B cell (primary cell): ENCODE results near the gene ITSN1. TPM values are rescaled to one million over a fixed set of nuclear protein-coding genes. Genes with fewer than 3 reads are reported as not detected.

Experiments
- ATAC-seq: fragments of 200-7000 bp; cut with Tn5 transposase; one replicate; pipeline ENCODE4 v1.10.0; 2021; ENCODE audit warnings: low read depth, mild to moderate bottlenecking, moderate number of reproducible peaks, moderate library complexity
- CTCF ChIA-PET: fragments of 350-600 bp; sonication (Branson Sonifier 250); formaldehyde crosslinking; loops from one replicate; lab custom pipeline; 2021; ENCODE audit warnings: antibody characterized with exemption, inconsistent platforms; lab: Charles Lee
- POLR2A ChIA-PET: fragments of 350-600 bp; sonication (Branson Sonifier 250); formaldehyde crosslinking; loops from one replicate; lab custom pipeline; 2021; ENCODE audit warnings: antibody characterized with exemption; lab: Charles Lee
- DNase-seq: peaks from one replicate; pipeline ENCODE4 v3.0.0; 2013
- H2AFZ ChIP-seq: 2 replicates; pipeline ENCODE4 v1.6.1; 2012; ENCODE audit warnings: mild to moderate bottlenecking, low read depth, low read length; ENCODE audit not compliant: insufficient read depth, poor library complexity, severe bottlenecking
- H3K27ac ChIP-seq, 2 donors: 1 replicate in 1 of 2; 2 replicates in 1 of 2; pipeline ENCODE4 v1.5.1; 2012 to 2013; ENCODE audit warnings: low read length in 2 of 2, mild to moderate bottlenecking in 2 of 2, moderate library complexity in 1 of 2
- H3K27me3 ChIP-seq, 4 experiments: fragments of 200-600 bp in 1 of 4; sonication (generic) in 1 of 4; replicated peaks in 1 of 4; 1 replicate in 2 of 4; 2 replicates in 2 of 4; pipeline versions ENCODE4 v1.6.1 to v1.7.0; 2013 to 2016; ENCODE audit warnings: low read length in 3 of 4, mild to moderate bottlenecking in 2 of 4, mixed read lengths in 1 of 4, moderate library complexity in 1 of 4; ENCODE audit not compliant: insufficient read depth in 4 of 4, control insufficient read depth in 3 of 4; ENCODE audit errors: control extremely low read depth in 1 of 4
- H3K36me3 ChIP-seq, 2 experiments: replicated peaks in 1 of 2; 1 replicate in 1 of 2; 2 replicates in 1 of 2; pipeline versions ENCODE4 v1.6.1 to v1.7.1; 2013; ENCODE audit warnings: low read length in 1 of 2; ENCODE audit not compliant: insufficient read depth in 2 of 2, control insufficient read depth in 1 of 2; ENCODE audit errors: control extremely low read depth in 1 of 2, extremely low read depth in 1 of 2
- H3K4me1 ChIP-seq, 2 donors: fragments of 200-600 bp in 1 of 2; sonication (generic) in 1 of 2; 1 replicate in 1 of 2; 2 replicates in 1 of 2; pipeline versions ENCODE4 v1.5.1 to v1.6.1; 2013 to 2017; ENCODE audit warnings: low read length in 2 of 2; ENCODE audit not compliant: control insufficient read depth in 2 of 2, insufficient read depth in 2 of 2
- H3K4me2 ChIP-seq: replicated peaks from 2 replicates; pipeline ENCODE3; 2012; ENCODE audit warnings: mild to moderate bottlenecking, low read depth, low read length; ENCODE audit not compliant: poor library complexity, severe bottlenecking
- H3K4me3 ChIP-seq, 5 experiments: fragments of 200-600 bp in 1 of 5; sonication (generic) in 1 of 5; 1 replicate in 3 of 5; 2 replicates in 2 of 5; pipeline versions ENCODE4 v1.5.1 to v1.7.0; 2011 to 2016; ENCODE audit warnings: low read length in 4 of 5, mild to moderate bottlenecking in 4 of 5, low read depth in 2 of 5, control low read depth in 1 of 5, moderate library complexity in 1 of 5; ENCODE audit not compliant: insufficient read depth in 1 of 5; ENCODE audit errors: control extremely low read depth in 1 of 5, extremely low read depth in 1 of 5
- H3K79me2 ChIP-seq: fragments of 200-600 bp; sonication (generic); one replicate; pipeline ENCODE4 v1.6.0; 2016; ENCODE audit warnings: low read length; ENCODE audit not compliant: control insufficient read depth, insufficient read depth
- H3K9ac ChIP-seq: fragments of 200-600 bp; sonication (generic); 2 replicates; pipeline ENCODE4 v1.6.1; 2017; ENCODE audit warnings: mild to moderate bottlenecking, low read length, moderate library complexity
- H3K9me3 ChIP-seq, 3 donors: one replicate each; pipeline versions ENCODE4 v1.6.1 to v1.7.1; 2013; ENCODE audit warnings: low read length in 2 of 3; ENCODE audit not compliant: control insufficient read depth in 2 of 3, insufficient read depth in 1 of 3; ENCODE audit errors: control extremely low read depth in 1 of 3
- H4K20me1 ChIP-seq: 2 replicates; pipeline ENCODE4 v1.6.0; 2012; ENCODE audit warnings: mild to moderate bottlenecking, low read length; ENCODE audit not compliant: insufficient read depth, control insufficient read depth, poor library complexity, severe bottlenecking
- H3K27ac Mint-ChIP-seq: one replicate; pipeline ENCODE4 v1.8.0; 2021; ENCODE audit warnings: mixed read lengths
- H3K27me3 Mint-ChIP-seq: one replicate; pipeline ENCODE4 v1.8.0; 2021; ENCODE audit warnings: mixed read lengths
- H3K4me1 Mint-ChIP-seq: one replicate; pipeline ENCODE4 v1.8.0; 2021; ENCODE audit warnings: mixed read lengths
- H3K4me3 Mint-ChIP-seq: one replicate; pipeline ENCODE4 v1.8.0; 2021; ENCODE audit warnings: mixed read lengths
- H3K9me3 Mint-ChIP-seq: one replicate; pipeline ENCODE4 v1.8.0; 2022; ENCODE audit warnings: mixed read lengths; ENCODE audit not compliant: insufficient read depth
- CTCF ChIP-seq: fragments of 200-600 bp; IDR thresholded peaks from one replicate; pipeline ENCODE4 v1.8.0; 2022; ENCODE audit warnings: antibody characterized with exemption, mild to moderate bottlenecking
- EZH2 ChIP-seq: IDR thresholded peaks from 2 replicates; pipeline ENCODE4 v1.6.1; 2012; ENCODE audit warnings: borderline replicate concordance, low read depth, mild to moderate bottlenecking, moderate library complexity, low read length; ENCODE audit not compliant: insufficient read depth, poor library complexity, severe bottlenecking
- WGBS: methylation state at CpG from one replicate; pipeline ENCODE4 v1.1.5; 2013; ENCODE audit warnings: missing lambda C conversion rate; ENCODE audit not compliant: insufficient coverage; 5-methylcytosine and 5-hydroxymethylcytosine counted together
- intact Hi-C: fragments of 100-400 bp; cut with micrococcal nuclease; formaldehyde crosslinking; loops from one replicate; pipeline ENCODE4 v1.10.0; 2022
- polyA plus RNA-seq: library from polyadenylated mRNA; depleted of rRNA; stranded (reverse); fragments of >200 nt; gene quantifications from 2 replicates; pipeline ENCODE4 v1.2.3, GENCODE V29; 2012
- total RNA-seq, 2 donors: library from RNA; stranded (reverse); fragments of 120-200 nt in 1 of 2; gene quantifications; 1 replicate in 1 of 2; 2 replicates in 1 of 2; pipeline versions ENCODE4 v1.2.3 to v1.2.4, GENCODE V29; 2013 to 2022

The ITSN1 gene
- total and polyA plus RNA-seq, 2 donors (not counting 1 experiment from before 2014, with no cell fraction given) = 0.31 to 2.4 TPM

- no peak overlapping the region for H3K9ac ChIP-seq
- ATAC-seq (no peak), DNase-seq (no peak)
- no peaks in the 10 kb centered on the region for H4K20me1 ChIP-seq
- no peaks in the 10 kb centered on the region for H3K36me3 ChIP-seq
- CTCF ChIA-PET = no interaction called here
- intact Hi-C loops = no loop called here
- Mint-ChIP-seq H3K4me3 (no peak overlapping the region), H3K4me1 (no peaks in the 10 kb centered on the region), H3K9me3 (no peaks in the 10 kb centered on the region), H3K27me3 (peaks cover 15% of the 10 kb centered on the region), H3K27ac (no peak overlapping the region)
- no peaks in the 10 kb centered on the region for H3K4me1 ChIP-seq
- 91% methylated on average over 4 of the region's 4 CpGs for WGBS
- peaks cover 0 to 5% (median 0%) of the 10 kb centered on the region in 3 donors for H3K9me3 ChIP-seq
- no peak overlapping the region for H3K4me3 ChIP-seq
- H3K79me2 ChIP-seq = no peaks in the 10 kb centered on the region
- POLR2A ChIA-PET = no interaction called here
- TF ChIP-seq CTCF = no peak
- no peaks in the 10 kb centered on the region for H3K27me3 ChIP-seq
- no peak overlapping the region for H2AFZ ChIP-seq
- no peak overlapping the region for H3K4me2 ChIP-seq
- no peak overlapping the region for H3K27ac ChIP-seq
Measured at GRCh38 chr21:33828083-33828482, 185.8 kb downstream of the ITSN1 start.

- no peaks in the 10 kb centered on the region for H3K79me2 ChIP-seq
- no peak for DNase-seq
- no peak for TF ChIP-seq CTCF
- no peak for TF ChIP-seq EZH2
- H3K27ac ChIP-seq = no peak overlapping the region
- no peaks in the 10 kb centered on the region for H3K27me3 ChIP-seq
- Mint-ChIP-seq H3K9me3 (no peaks in the 10 kb centered on the region), H3K4me3 (no peak overlapping the region), H3K4me1 (no peaks in the 10 kb centered on the region), H3K27me3 (peaks cover 15% of the 10 kb centered on the region), H3K27ac (no peak overlapping the region)
- POLR2A ChIA-PET = no interaction called here
- H3K4me1 ChIP-seq = no peaks in the 10 kb centered on the region
- no peak for ATAC-seq
- peaks cover 0 to 5% (median 0%) of the 10 kb centered on the region in 3 donors for H3K9me3 ChIP-seq
- no peak overlapping the region for H3K4me2 ChIP-seq
- H3K4me3 ChIP-seq = no peak overlapping the region
- no peak overlapping the region for H3K9ac ChIP-seq
- intact Hi-C loops = no loop called here
- no peak overlapping the region for H2AFZ ChIP-seq
- H4K20me1 ChIP-seq = no peaks in the 10 kb centered on the region
- CTCF ChIA-PET = no interaction called here
- no peaks in the 10 kb centered on the region for H3K36me3 ChIP-seq
- 86% methylated on average over 2 of the region's 4 CpGs for WGBS
Measured at GRCh38 chr21:33828577-33828976, 186.3 kb downstream of the ITSN1 start.
